ENCODE data around the gene NUDT5.

DNA sequence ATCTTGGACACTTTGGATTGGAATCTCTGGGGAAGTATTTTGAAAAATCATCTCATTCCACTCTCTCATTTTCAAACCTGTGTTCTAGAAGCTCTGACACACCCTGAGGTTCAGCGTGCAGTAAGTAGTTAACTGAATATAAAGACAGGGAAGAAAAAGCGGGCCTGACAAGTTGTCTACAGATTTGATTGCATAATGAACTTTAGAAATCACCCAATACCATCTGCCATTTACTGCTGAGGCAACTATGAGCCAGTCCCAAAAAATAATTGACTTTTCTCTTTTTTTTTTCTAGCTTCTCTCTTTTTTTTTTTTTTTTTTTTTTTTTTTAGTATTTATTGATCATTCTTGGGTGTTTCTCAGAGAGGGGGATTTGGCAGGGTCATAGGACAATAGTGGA, 29.8 kb upstream of the NUDT5 start:
- TF ChIP-seq EZH2phosphoT487 (IDR thresholded peaks at IDR 0.05; ENCODE audit: insufficient read depth, low read depth), result no peak
- no peak for TF ChIP-seq EZH2 (IDR thresholded peaks at IDR 0.05; ENCODE audit: insufficient read depth, poor library complexity, severe bottlenecking)

Measured in GM23248 (cell line).